ENCODE results near the gene IL19. TPM values are rescaled to one million over a fixed set of nuclear protein-coding genes. Genes with fewer than 3 reads are reported as not detected.

IL19 gene
- total and polyA plus RNA-seq, 4 donors = not detected

DNA sequence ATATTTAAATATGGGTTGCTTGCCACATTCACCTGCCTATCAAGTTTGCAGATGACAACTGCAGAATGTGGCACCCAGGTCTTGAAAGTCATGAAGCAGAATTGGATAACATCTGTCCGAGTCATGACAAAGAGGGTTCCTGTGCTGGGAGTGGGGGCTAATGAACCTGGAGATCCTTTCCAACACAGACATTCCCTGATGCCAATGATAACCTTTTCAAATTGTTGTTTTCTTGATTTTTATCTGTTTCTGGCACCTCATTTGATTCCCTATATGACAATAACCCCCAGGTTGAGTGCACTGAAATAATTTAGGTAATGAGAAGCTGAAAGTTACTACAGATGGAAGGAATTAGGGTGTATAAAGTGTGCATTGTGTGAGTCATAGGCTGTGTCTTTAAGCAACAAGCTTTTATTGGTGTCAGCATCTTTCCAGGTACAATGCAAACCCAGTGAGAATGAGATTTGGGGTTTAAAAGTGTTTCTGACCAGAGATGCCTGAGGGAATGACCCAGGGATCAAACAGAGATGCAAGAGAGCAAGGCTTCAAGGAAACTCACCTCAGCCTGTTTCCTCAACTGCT lies 33.7 kb downstream of the IL19 start:
- Histone ChIP-seq H3K27me3 (ENCODE audit: control insufficient read depth in 4 of 4, insufficient read depth in 4 of 4, low read length in 3 of 4) (no peaks in the 10 kb centered on the region), H3K9me3 (ENCODE audit: control insufficient read depth in 4 of 4, low read length in 3 of 4) (no peaks in the 10 kb centered on the region), H3K4me1 (ENCODE audit: control insufficient read depth in 4 of 4, insufficient read depth in 4 of 4, low read length in 3 of 4) (no peaks in the 10 kb centered on the region), H3K27ac (ENCODE audit: low read depth in 1 of 2, low read length in 2 of 2) (no peak overlapping the region), H3K36me3 (ENCODE audit: control insufficient read depth in 4 of 4, insufficient read depth in 3 of 4, low read depth in 1 of 4, low read length in 3 of 4) (no peaks in the 10 kb centered on the region), H3K4me3 (ENCODE audit: low read depth in 1 of 3, low read length in 3 of 3) (no peak overlapping the region), H3K9ac (ENCODE audit: low read depth in 1 of 2, low read length in 2 of 2) (no peak overlapping the region)
- 82% methylated on average over 1 of the region's 1 CpG for WGBS
- DNase-seq (ENCODE audit: low spot score) = no peak
- TF ChIP-seq, protein P1, sequence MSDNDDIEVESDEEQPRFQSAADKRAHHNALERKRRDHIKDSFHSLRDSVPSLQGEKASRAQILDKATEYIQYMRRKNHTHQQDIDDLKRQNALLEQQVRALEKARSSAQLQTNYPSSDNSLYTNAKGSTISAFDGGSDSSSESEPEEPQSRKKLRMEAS (IDR thresholded peaks at IDR 0.05) = no peak
- TF ChIP-seq HNF4A (conservative IDR thresholded peaks at IDR 0.05) = no peak
- no peak for TF ChIP-seq GABPA (IDR thresholded peaks at IDR 0.05 in 1 of 2, conservative IDR thresholded peaks at IDR 0.05 in 1 of 2)
- no peak for TF ChIP-seq SP1 (IDR thresholded peaks at IDR 0.05)
- TF ChIP-seq, protein P2, sequence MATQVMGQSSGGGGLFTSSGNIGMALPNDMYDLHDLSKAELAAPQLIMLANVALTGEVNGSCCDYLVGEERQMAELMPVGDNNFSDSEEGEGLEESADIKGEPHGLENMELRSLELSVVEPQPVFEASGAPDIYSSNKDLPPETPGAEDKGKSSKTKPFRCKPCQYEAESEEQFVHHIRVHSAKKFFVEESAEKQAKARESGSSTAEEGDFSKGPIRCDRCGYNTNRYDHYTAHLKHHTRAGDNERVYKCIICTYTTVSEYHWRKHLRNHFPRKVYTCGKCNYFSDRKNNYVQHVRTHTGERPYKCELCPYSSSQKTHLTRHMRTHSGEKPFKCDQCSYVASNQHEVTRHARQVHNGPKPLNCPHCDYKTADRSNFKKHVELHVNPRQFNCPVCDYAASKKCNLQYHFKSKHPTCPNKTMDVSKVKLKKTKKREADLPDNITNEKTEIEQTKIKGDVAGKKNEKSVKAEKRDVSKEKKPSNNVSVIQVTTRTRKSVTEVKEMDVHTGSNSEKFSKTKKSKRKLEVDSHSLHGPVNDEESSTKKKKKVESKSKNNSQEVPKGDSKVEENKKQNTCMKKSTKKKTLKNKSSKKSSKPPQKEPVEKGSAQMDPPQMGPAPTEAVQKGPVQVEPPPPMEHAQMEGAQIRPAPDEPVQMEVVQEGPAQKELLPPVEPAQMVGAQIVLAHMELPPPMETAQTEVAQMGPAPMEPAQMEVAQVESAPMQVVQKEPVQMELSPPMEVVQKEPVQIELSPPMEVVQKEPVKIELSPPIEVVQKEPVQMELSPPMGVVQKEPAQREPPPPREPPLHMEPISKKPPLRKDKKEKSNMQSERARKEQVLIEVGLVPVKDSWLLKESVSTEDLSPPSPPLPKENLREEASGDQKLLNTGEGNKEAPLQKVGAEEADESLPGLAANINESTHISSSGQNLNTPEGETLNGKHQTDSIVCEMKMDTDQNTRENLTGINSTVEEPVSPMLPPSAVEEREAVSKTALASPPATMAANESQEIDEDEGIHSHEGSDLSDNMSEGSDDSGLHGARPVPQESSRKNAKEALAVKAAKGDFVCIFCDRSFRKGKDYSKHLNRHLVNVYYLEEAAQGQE (IDR thresholded peaks at IDR 0.05) = no peak
- no peak for TF ChIP-seq NR2F2 (IDR thresholded peaks at IDR 0.05)
- no peak for TF ChIP-seq HNF4G (IDR thresholded peaks at IDR 0.05)
- TF ChIP-seq RAD21 (IDR thresholded peaks at IDR 0.05) = no peak
- TF ChIP-seq FOXA2 (IDR thresholded peaks at IDR 0.05) = no peak
- no peak for TF ChIP-seq JUND (IDR thresholded peaks at IDR 0.05)
- TF ChIP-seq TAF1 (conservative IDR thresholded peaks at IDR 0.05) = no peak
- TF ChIP-seq ATF3 (IDR thresholded peaks at IDR 0.05) = no peak
- TF ChIP-seq, protein P3, sequence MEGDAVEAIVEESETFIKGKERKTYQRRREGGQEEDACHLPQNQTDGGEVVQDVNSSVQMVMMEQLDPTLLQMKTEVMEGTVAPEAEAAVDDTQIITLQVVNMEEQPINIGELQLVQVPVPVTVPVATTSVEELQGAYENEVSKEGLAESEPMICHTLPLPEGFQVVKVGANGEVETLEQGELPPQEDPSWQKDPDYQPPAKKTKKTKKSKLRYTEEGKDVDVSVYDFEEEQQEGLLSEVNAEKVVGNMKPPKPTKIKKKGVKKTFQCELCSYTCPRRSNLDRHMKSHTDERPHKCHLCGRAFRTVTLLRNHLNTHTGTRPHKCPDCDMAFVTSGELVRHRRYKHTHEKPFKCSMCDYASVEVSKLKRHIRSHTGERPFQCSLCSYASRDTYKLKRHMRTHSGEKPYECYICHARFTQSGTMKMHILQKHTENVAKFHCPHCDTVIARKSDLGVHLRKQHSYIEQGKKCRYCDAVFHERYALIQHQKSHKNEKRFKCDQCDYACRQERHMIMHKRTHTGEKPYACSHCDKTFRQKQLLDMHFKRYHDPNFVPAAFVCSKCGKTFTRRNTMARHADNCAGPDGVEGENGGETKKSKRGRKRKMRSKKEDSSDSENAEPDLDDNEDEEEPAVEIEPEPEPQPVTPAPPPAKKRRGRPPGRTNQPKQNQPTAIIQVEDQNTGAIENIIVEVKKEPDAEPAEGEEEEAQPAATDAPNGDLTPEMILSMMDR (IDR thresholded peaks at IDR 0.05; ENCODE audit: low read depth, low read length, missing input control) = no peak
- no peak for TF ChIP-seq FOXA1 (IDR thresholded peaks at IDR 0.05)
- TF ChIP-seq RXRA (IDR thresholded peaks at IDR 0.05) = no peak
- TF ChIP-seq EGR1 (IDR thresholded peaks at IDR 0.05; ENCODE audit: low read depth in 2 of 2) = no peak

DNA sequence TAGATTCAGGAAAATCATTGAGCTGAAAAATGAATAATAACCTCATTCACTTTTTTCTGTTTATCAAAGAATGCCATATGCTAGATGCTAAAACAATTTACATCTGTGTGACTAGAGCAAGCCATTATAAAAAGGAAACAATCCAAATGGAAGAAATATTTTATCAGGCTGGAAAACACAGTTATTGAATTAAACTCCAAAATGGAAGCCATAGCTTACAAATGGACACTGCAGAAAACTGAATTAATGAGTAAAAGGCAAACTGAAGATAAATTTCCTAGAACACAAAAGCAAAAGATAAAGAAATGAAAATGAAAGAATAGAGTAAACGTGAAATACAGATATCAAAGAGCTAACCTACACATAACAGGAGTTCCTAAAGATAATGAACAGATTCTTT lies 34.8 kb downstream of the IL19 start:
- Histone ChIP-seq H3K36me3 (ENCODE audit: control insufficient read depth in 4 of 4, insufficient read depth in 3 of 4, low read depth in 1 of 4, low read length in 3 of 4) (no peaks in the 10 kb centered on the region), H3K4me3 (ENCODE audit: low read depth in 1 of 3, low read length in 3 of 3) (no peak overlapping the region), H3K9me3 (ENCODE audit: control insufficient read depth in 4 of 4, low read length in 3 of 4) (no peaks in the 10 kb centered on the region), H3K4me1 (ENCODE audit: control insufficient read depth in 4 of 4, insufficient read depth in 4 of 4, low read length in 3 of 4) (no peaks in the 10 kb centered on the region), H3K27me3 (ENCODE audit: control insufficient read depth in 4 of 4, insufficient read depth in 4 of 4, low read length in 3 of 4) (no peaks in the 10 kb centered on the region), H3K27ac (ENCODE audit: low read depth in 1 of 2, low read length in 2 of 2) (no peak overlapping the region), H3K9ac (ENCODE audit: low read depth in 1 of 2, low read length in 2 of 2) (no peak overlapping the region)
- TF ChIP-seq YY1 (IDR thresholded peaks at IDR 0.05) (no peak), SP1 (IDR thresholded peaks at IDR 0.05) (no peak), HNF4G (IDR thresholded peaks at IDR 0.05) (no peak), FOXA2 (IDR thresholded peaks at IDR 0.05) (no peak), RAD21 (IDR thresholded peaks at IDR 0.05) (no peak), EGR1 (IDR thresholded peaks at IDR 0.05; ENCODE audit: low read depth in 2 of 2) (no peak), ATF3 (IDR thresholded peaks at IDR 0.05) (no peak), NR2F2 (IDR thresholded peaks at IDR 0.05) (no peak), GABPA (IDR thresholded peaks at IDR 0.05 in 1 of 2, conservative IDR thresholded peaks at IDR 0.05 in 1 of 2) (no peak), JUND (IDR thresholded peaks at IDR 0.05) (no peak), RXRA (IDR thresholded peaks at IDR 0.05) (no peak)
- TF ChIP-seq, protein P2 (IDR thresholded peaks at IDR 0.05) = no peak
- TF ChIP-seq, protein P3 (IDR thresholded peaks at IDR 0.05; ENCODE audit: low read depth, low read length, missing input control) = no peak
- TF ChIP-seq, protein P1 (IDR thresholded peaks at IDR 0.05) = no peak
- WGBS = 51% methylated on average over 1 of the region's 1 CpG
- no peak for DNase-seq (ENCODE audit: low spot score)

All from liver (tissue), 9 donors.